ENCODE results near the gene TMUB1. TPM values are rescaled to one million over a fixed set of nuclear protein-coding genes. Genes with fewer than 3 reads are reported as not detected.

Gene TMUB1
- polyA plus RNA-seq, 4 donors = 19.9 to 39.3 (median 25.6) TPM

DNA sequence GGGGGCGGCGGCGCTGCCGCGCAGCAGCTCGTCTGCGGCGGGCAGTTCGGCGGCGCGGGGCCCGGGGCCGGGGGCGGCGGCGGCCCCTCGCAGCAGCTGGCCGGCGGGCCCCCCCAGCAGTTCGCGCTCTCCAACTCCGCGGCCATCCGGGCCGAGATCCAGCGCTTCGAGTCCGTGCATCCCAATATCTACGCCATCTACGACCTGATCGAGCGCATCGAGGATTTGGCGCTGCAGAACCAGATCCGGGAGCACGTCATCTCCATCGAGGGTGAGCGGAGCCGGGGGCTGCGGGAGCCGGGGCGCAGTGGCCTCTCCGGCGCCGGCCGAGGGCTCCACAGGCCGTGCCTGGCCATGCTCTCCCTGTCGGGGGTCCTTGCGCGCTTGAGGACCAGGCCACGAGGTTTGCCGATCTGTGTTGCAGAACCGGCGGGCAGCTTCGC lies 3.5 kb upstream of the TMUB1 start:
- no peak for DNase-seq (ENCODE audit: low read depth in 4 of 4, low spot score in 3 of 4)

DNA sequence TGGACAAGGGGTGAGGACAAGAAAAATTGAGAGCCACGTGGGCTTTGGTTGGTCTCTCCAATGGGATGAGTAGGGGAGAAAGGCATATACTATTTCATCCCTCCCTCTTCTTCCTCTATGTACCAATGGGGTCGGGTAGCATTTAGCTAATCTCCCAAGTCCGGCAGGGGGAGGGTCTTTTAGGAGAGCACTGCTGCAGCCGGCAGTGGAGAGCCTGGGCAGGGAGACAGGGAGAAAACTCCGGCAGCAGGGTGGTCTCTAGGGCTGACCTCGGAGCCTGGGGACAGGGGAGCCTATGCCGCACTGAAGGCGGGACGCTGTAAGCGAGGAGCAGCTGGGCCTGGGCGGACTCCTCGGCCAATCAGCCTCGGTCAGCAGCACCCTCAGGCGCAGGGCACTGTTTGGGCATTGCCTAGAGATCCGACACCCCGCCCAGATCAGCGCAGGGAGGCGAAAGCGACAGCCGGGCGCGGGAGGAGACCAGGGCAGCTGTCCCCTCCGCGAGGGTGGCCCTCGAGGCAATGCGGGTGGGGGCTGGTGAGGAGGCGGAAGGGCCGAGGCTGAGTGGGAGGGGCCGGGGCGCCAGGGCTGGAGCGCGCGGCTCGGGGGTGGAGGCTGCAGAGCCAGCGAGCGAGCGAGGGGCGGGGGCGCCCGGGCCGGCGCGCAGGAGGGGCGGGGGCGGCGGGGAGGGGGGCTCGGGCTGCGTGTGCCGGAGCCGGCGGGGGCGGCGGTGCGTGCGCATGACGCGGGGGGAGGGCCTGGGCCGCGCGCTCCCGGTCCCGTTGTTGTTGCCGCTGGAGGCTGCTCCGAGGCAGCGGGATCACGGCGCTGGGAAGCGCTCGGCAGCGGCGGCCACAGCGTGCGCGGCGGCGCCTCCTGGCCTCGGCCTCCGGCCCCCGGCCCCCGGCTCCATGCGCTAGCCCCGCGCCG lies 2.7 kb upstream of the TMUB1 start, which contains the start of gene AGAP3:
Gene AGAP3, plus strand, starts transcription at position 785 of the 930 bp plus-strand sequence. CDS start 267 bp downstream, outside the sequence.
- DNase-seq (ENCODE audit: low read depth in 4 of 4, low spot score in 3 of 4) = peak in 2 of 4 donors; percentile 67 to 71

DNA sequence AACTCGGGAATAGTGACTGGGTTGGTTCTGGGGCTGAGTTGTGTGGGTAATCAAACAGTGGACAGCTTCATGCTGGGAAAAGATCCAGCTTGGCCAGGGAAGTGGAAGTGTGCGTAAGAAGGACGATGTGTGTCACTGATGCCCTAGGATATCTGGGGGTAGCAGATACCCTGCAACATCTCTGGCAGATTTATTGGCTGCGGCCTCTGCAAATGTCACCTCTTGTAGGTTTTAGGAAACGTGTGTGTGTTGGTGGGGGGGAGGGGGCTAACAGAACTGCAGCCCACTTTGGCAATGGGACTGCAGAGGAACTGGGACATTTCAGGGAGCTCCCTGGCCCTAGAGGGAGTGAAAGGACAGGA lies 2.0 kb upstream of the TMUB1 start:
- no peak for DNase-seq (ENCODE audit: low read depth in 4 of 4, low spot score in 3 of 4)

DNA sequence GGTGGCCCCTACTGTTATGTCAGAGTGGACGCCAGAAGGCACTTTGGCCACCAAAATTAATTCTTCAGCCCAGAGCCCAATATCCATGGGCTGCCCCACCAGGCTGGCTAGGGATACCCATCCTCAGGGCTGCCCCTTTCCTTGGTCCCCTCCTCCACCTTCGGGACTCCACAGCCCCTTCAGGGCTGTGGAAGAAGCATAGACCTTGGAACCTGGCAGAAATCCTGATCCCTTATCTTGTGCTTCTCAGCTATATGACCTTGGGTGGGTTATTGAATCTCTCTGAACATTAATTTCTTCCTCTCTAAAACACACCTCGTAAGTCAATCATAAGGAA lies 499 bp upstream of the TMUB1 start:
- DNase-seq (ENCODE audit: low read depth in 4 of 4, low spot score in 3 of 4) = no peak

DNA sequence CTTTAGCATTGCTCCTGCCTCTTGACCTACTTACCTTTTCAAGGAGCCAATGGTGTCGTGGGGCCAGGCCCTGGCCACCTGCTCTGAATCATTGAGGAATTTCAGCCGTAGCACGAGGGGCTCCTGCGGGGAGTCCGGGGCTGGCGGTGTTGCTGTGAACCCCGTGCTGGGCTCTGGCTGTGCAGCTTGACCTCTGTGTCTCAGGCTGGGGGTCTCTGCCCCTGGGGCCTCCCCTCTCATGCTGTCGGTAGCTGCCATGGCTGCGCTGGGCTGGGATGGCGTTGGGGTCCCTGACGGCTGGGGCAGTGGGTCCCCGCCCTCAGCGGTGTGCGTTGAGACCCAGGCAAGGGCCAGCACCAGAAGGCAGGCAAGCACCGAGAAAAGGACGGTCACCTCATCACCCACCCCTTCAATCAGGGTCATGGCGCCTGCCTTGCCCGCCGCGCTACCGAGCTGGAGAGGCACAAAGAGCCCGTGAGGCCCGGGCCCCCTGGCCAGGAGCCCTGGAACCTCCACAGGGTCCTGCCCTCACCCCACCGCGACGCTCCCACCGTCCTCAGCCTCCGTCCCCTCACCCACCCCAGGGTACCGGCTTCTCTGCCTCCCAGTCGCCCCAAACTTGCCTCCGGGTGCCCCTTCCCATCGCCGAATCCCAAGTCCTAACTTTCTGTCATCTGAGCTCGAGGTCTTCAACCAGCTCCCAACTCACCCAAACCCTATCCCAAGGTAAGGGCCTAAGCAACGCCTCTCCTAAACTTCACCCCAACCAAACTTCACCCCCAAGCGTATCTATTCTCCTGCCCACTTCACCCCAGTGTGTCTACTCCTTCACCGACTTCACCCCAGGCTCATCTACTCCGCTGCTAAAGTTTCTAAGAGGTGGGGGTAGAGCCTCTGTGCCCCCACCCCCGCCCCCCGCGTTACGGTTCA lies 887 bp downstream of the TMUB1 start:
- no peak for DNase-seq (ENCODE audit: low read depth in 4 of 4, low spot score in 3 of 4)

DNA sequence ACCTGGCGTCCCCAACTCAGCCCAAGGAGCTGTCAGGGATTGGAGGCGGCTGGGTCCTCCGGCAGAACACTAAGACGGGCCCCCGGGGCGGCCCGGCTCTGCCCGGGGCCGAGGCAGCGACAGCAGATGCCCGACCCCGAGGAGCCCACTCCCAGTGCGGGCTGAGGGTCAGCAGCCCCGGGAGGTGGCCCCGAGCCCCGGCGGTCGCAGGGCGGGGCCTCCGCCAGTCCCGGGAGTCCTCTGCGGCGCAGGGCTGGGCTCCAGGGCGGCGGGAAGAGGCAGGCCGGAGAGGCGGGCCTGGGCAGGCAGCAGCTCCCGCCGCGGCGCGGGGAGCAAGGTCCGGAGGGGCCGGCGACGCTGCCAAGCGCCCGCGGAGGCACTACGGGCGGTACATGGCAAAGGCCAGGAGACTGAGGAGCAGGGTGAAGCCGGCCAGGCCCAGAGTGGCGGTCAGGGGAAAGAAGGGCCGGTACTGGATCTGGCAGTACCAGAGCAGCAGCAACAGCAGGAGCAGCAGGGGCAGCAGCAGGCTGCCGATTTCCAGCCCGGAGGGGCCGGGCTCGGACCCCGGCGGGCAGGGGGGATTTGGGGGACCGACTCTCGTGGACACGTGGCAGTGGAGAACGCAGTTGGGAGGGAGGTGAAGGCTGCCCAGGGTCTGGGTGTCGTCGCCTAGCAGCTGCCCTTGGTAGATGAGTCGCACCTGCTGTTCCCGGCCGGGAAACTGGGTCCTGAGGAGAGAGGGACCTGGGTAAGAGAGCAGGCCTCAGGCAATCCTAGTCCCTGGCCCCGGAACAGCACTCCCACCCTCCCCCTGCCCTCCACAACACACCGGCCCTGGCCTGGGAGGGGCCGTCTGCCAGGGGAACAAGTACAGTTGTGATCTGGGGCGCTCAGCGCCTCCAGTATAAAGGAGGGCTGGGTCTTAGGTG lies 1.9 kb downstream of the TMUB1 start:
- DNase-seq (ENCODE audit: low read depth in 4 of 4, low spot score in 3 of 4) = no peak

DNA sequence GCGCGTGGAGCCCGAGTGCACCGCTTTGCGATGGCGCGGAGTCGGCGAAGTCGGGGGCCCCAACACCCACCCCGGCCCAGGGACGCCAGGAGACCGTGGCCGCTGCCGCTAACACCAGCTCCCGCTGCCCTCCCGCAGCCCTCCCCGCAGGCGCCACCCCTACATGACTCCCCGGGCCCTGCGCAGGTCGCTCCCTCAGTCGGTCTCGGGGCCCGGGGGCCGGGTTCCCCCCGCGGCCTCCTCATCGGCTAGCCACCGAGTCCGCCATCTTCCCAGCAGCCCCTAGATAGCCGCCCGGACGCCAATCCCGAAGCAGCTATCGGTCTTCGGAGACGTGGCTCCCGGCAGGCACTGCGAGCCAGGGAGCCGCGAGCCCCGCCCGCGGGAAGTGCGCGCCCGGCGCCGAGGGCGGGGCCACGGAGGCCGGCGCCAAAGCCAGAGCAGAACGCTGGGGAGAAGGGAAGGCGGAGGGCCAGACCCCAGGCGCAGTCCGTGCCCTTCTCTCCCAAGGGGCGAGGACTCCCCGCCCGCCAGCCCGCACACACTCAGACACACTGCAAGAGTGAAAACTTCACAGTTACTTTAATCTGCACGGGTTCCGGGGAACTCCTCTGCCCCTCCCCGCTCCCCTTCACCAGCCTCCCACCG lies 2.6 kb downstream of the TMUB1 start, which contains the start of gene FASTK:
Gene FASTK, minus strand, starts transcription at position 288 of the 648 bp plus-strand sequence. Its CDS starts 43 bp downstream, at position 245.
- DNase-seq (ENCODE audit: low read depth in 4 of 4, low spot score in 3 of 4) = peak in 3 of 4 donors; percentile 79 to 87 (median 82)

DNA sequence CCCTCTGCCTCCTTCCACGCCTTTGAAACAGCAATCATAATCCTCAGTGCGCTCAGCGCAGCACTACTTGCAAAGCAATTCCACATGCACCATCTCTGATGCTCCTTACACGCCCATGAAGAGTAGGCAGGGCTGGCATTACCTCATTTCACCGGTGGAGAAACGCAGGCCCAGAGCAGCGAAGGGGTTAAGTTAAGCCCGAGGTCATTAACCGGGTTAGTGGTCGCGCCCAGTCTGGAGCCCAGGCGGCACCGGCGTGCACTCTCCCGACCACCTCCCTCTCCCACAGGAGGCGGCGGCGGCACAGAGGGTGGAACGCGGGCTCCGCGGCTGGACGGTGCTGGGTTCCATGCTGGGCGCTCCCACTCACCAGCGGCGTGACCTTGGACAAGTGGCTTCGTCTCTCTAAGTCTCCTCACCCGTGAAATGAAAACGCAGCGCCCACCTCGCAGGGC lies 3.2 kb downstream of the TMUB1 start:
- no peak for DNase-seq (ENCODE audit: low read depth in 4 of 4, low spot score in 3 of 4)

DNA sequence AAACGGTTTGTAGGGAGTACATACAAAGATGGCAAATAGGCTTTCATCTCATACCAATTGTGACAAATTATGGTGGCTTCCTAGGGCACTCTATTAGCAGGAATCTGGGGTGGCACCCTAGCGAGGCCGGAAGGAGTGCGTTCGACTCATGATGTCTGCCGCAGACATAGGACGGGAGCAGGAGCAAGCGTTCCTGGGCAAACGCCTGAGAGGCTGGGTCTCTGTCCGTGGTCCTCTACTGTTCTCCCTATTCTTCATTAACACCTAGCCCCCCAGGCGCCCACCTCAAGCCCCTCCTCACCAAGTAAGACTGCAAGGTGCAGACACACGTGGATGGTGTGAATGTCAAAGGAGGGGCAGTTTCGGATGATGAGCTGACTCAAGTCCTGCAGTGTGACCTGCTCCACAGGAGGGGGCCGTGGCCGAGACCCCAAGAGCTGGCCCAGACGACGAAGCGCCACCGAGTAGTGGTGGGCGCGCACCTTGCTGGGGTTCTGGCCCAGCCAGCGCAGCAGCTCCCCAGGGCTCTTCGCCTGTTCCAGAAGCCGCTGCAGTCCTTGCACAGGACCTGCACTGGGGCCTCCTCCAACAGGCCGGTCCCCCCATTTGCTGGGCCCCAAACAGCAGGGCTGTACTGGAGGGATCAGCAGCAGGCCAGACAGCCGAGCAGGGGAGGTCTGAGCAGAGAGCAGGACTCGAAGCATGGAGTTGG lies 3.9 kb downstream of the TMUB1 start:
- DNase-seq (ENCODE audit: low read depth in 4 of 4, low spot score in 3 of 4) = no peak

DNA sequence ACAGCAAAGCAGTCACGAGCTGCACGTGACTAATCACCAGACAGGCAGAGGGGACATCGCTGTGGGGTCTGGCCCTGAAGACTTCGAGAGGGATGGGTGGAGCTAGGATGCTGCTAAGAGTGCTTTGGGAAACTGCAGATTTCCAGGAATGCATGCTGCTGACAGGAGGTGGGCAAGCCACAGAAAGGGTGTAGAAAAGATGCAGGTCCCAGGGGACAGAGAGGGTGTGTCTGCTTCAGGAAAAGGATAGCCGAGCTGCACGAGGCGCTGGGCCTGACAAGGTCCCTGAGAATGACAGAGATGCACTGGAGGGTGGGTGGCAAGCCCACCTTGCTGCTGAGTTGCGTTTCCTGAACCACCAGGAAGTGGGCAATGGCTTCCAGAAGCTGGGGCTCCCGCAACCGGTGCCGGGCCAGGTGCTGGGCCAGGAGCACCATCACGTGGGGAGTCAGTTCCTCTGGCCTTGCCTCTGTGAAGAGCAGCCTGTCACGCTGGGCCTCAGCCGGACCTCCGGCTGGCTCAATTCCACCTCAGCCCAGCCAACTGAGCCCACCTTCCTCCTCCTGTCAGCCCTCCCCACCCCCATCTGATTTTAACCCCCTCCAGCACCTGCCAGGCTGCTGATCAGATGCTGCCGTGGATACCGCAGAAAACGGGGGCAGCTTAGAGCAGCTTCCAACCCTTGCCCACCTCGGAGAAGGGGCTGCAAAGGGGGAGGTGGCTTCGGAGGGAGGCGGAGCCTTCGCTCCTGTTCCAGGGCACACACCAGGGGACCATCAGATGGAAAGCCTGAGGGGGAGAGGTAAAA lies 4.9 kb downstream of the TMUB1 start:
- no peak for DNase-seq (ENCODE audit: low read depth in 4 of 4, low spot score in 3 of 4)

DNA sequence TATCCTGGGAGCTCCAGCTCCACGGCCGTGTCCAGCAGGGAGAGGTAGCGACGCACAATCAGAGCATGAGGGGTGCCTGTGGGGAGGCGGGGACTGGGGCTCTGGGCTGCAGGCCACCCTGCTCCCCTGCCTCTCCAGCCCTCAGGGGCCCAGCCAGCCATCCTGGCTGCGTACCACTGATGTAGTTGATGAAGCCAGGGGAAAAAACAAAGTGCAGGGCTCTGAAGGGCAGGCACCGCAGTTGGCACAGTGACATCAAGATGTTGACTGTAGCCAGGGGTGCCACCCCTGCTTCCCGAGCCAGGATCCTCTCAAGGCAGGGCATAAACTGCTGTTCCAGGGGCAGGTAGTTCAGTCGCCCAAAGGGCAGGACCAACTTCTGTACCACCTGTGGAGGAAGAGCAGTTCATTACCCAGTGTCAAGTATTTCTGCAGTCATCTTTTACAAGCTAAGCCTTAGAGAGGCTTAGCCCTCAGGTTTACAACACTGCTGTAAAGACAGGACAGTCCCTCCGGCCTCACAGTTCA lies 5.5 kb downstream of the TMUB1 start:
- no peak for DNase-seq (ENCODE audit: low read depth in 4 of 4, low spot score in 3 of 4)

DNA sequence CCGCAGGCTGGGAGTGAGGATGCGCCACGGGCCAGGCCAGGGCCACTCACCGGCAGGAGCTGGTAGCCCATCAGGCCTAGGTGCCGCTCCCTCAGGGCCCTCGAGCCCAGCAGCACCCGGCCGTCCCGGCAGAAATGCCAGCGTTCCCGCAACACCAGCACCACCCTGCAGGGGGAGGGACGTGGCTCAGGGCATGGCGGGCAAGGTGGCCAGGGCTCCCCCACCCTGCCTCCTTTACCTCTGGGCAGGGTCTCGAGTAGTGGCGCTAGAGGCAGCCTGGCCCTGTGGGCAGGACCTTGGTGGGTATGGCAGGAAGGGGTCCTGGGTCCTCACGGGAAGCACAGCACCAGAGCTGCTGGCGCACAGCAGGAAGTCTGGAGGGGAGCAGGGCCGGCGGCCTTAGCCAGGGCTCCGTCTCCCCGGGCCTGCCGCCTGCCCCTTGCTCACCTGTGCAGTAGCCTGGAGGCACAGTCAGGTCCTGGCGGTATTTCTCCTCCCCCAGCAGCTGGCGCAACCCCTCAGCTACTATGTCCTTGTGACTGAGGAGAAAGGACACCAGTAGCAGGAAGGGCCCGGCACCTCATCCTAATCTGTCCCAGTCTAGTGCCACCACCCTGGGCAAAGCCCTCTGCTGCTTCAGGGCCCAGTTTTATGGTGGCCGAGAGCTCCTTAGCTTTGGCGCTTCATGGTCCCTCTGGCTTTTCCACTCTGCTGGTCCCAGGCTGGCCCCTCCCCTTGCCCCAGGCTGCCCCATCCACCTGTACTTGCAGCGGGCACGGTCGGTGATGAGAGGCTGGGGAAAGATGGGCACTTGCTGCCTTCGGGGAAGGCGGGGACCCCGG lies 6.2 kb downstream of the TMUB1 start:
- DNase-seq (ENCODE audit: low read depth in 4 of 4, low spot score in 3 of 4) = no peak

DNA sequence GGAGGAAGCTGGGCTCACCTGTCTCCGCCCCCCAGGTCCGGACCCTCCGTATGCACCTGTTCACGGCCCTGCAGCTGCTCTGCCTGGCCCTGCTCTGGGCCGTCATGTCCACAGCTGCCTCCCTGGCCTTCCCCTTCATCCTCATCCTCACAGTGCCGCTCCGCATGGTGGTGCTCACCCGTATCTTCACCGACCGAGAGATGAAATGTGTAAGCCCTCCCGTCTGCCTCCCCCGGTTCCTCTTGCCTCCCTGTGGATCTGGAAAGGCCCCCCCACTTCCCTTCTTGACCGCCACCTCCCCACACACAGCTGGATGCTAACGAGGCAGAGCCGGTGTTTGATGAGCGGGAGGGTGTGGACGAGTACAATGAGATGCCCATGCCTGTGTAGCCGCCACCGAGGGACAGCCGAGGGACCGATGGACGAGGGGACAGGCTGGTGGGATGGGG lies 7.3 kb downstream of the TMUB1 start:
- DNase-seq (ENCODE audit: low read depth in 4 of 4, low spot score in 3 of 4) = no peak

DNA sequence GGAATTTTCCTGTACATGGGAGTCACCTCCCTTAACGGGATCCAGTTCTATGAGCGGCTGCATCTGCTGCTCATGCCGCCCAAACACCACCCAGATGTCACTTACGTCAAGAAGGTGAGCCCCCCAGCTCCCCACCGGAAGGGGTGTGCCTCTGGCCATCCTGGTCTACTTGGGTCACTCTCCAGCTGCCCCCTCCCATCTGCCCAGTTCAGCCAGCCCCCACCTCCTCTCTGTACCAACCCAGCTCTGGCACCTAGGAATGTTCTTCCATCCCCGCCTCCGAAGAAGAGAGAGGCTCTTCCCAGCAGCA lies 7.7 kb downstream of the TMUB1 start:
- no peak for DNase-seq (ENCODE audit: low read depth in 4 of 4, low spot score in 3 of 4)

DNA sequence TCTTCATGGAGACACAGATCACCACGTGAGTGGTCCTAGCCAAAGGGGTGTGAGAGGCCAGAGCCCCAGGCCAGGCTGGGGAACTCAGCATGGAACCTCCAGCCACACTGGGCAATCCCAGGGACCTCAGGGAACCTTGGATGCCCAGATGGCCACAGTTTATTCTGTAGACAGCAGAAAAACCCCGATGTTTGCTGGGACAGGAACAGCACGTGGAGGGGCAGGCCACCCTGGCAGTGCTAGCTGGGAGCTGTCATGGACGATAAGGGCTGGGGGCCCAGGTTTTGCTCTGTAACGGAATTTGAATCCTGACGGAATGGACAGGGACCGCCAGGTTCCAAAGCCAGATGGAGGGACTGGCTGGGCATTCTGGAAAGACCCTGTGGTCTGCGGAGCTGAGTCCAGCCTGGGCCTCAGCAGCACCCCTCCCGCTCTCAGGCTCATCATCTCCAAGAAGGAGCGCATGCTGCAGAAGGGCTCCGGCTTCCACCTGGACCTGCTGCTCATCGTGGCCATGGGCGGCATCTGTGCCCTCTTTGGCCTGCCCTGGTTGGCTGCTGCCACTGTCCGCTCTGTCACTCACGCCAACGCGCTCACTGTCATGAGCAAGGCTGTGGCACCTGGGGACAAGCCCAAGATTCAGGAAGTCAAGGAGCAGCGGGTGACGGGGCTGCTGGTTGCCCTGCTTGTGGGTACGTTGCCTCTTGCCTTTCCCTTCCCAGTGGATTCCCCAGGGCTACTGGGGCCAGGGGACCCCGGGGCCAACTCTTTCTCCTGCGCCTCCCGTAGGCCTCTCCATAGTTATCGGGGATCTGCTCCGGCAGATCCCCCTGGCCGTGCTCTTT lies 8.3 kb downstream of the TMUB1 start:
- DNase-seq (ENCODE audit: low read depth in 4 of 4, low spot score in 3 of 4) = no peak

DNA sequence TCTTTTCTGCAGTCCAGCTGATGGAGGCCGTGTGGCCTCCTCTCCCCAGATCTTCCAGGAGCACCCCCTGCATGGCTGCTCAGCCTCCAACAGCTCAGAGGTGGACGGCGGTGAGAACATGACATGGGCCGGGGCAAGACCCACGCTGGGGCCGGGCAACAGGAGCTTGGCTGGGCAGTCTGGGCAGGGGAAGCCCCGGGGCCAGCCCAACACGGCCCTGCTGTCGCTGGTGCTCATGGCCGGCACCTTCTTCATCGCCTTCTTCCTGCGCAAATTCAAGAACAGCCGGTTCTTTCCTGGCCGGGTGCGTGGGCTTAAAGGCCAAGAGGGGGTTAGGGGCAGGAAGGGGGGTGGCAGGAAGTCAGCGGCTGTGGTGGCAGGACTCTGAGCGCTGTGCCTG lies 9.3 kb downstream of the TMUB1 start:
- DNase-seq (ENCODE audit: low read depth in 4 of 4, low spot score in 3 of 4) = no peak
